NCI-H1930 (cell line): ENCODE data around the gene TMEM183A.
A peak's percentile ranks its signal among the peaks of the same experiment; 100 is the strongest.

Experiments
- DNase-seq, 2 experiments: peaks; one replicate each; lab custom pipeline; 2025; lab: John Stamatoyannopoulos, UW

TMEM183A gene

GRCh38 chr1:203031467-203031866 lies 24.3 kb downstream of the TMEM183A start:
- no peak for DNase-seq

GRCh38 chr1:203033287-203033686 lies 26.1 kb downstream of the TMEM183A start:
- DNase-seq = no peak

- DNase-seq = no peak
Observed at GRCh38 chr1:203033917-203034316, 26.7 kb downstream of the TMEM183A start.

GRCh38 chr1:203034422-203035110 lies 27.4 kb downstream of the TMEM183A start:
- DNase-seq = no peak

- no peak for DNase-seq
Observed at GRCh38 chr1:203035111-203036000, 28.2 kb downstream of the TMEM183A start.

- DNase-seq = no peak
Observed at GRCh38 chr1:203036135-203036534, 29.0 kb downstream of the TMEM183A start.

- no peak for DNase-seq
Observed at GRCh38 chr1:203036537-203036936, 29.4 kb downstream of the TMEM183A start.

GRCh38 chr1:203037509-203038190 lies 30.5 kb downstream of the TMEM183A start:
- DNase-seq = no peak

GRCh38 chr1:203038217-203038741 lies 31.1 kb downstream of the TMEM183A start:
- DNase-seq = no peak

- peak; percentile 24 to 26 for DNase-seq
Observed at GRCh38 chr1:203038891-203039608, 31.9 kb downstream of the TMEM183A start.

- DNase-seq = no peak
Observed at GRCh38 chr1:203039609-203040512, 32.7 kb downstream of the TMEM183A start.

GRCh38 chr1:203040513-203041275 lies 33.5 kb downstream of the TMEM183A start:
- no peak for DNase-seq

- no peak for DNase-seq
Observed at GRCh38 chr1:203041351-203041932, 34.3 kb downstream of the TMEM183A start.

- DNase-seq = no peak
Observed at GRCh38 chr1:203043830-203044545, 36.8 kb downstream of the TMEM183A start.

GRCh38 chr1:203044546-203045250 lies 37.5 kb downstream of the TMEM183A start:
- DNase-seq = no peak

- no peak for DNase-seq
Observed at GRCh38 chr1:203045336-203045735, 38.2 kb downstream of the TMEM183A start.

- no peak for DNase-seq
Observed at GRCh38 chr1:203045821-203046594, 38.8 kb downstream of the TMEM183A start.
